ENCODE measurements around the gene NFKBIE. TPM values are rescaled to one million over a fixed set of nuclear protein-coding genes. Genes with fewer than 3 reads are reported as not detected.

Gene NFKBIE
- total and polyA plus RNA-seq, 4 donors: 3.7 to 4.9 (median 4.7) TPM

GRCh38 chr6:44278315-44278714 lies 13.0 kb upstream of the NFKBIE start:
- Histone ChIP-seq H3K4me1 (ENCODE audit: control insufficient read depth in 4 of 4, insufficient read depth in 4 of 4, low read length in 3 of 4) (peaks cover 0 to 7% (median 3%) of the 10 kb centered on the region in 4 donors), H3K9ac (ENCODE audit: low read depth in 1 of 2, low read length in 2 of 2) (no peak overlapping the region), H3K27me3 (ENCODE audit: control insufficient read depth in 4 of 4, insufficient read depth in 4 of 4, low read length in 3 of 4) (peaks cover 0 to 5% (median 4%) of the 10 kb centered on the region in 4 donors), H3K9me3 (ENCODE audit: control insufficient read depth in 4 of 4, low read length in 3 of 4) (no peaks in the 10 kb centered on the region), H3K36me3 (ENCODE audit: control insufficient read depth in 4 of 4, insufficient read depth in 3 of 4, low read depth in 1 of 4, low read length in 3 of 4) (no peaks in the 10 kb centered on the region), H3K4me3 (ENCODE audit: low read depth in 1 of 3, low read length in 3 of 3) (no peak overlapping the region), H3K27ac (ENCODE audit: low read depth in 1 of 2, low read length in 2 of 2) (no peak overlapping the region)
- TF ChIP-seq RXRA (IDR thresholded peaks at IDR 0.05): no peak
- TF ChIP-seq HNF4G (IDR thresholded peaks at IDR 0.05): no peak
- no peak for TF ChIP-seq JUND (IDR thresholded peaks at IDR 0.05)
- TF ChIP-seq EGR1 (IDR thresholded peaks at IDR 0.05; ENCODE audit: low read depth in 2 of 2): no peak
- TF ChIP-seq, protein P1, sequence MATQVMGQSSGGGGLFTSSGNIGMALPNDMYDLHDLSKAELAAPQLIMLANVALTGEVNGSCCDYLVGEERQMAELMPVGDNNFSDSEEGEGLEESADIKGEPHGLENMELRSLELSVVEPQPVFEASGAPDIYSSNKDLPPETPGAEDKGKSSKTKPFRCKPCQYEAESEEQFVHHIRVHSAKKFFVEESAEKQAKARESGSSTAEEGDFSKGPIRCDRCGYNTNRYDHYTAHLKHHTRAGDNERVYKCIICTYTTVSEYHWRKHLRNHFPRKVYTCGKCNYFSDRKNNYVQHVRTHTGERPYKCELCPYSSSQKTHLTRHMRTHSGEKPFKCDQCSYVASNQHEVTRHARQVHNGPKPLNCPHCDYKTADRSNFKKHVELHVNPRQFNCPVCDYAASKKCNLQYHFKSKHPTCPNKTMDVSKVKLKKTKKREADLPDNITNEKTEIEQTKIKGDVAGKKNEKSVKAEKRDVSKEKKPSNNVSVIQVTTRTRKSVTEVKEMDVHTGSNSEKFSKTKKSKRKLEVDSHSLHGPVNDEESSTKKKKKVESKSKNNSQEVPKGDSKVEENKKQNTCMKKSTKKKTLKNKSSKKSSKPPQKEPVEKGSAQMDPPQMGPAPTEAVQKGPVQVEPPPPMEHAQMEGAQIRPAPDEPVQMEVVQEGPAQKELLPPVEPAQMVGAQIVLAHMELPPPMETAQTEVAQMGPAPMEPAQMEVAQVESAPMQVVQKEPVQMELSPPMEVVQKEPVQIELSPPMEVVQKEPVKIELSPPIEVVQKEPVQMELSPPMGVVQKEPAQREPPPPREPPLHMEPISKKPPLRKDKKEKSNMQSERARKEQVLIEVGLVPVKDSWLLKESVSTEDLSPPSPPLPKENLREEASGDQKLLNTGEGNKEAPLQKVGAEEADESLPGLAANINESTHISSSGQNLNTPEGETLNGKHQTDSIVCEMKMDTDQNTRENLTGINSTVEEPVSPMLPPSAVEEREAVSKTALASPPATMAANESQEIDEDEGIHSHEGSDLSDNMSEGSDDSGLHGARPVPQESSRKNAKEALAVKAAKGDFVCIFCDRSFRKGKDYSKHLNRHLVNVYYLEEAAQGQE (IDR thresholded peaks at IDR 0.05): no peak
- TF ChIP-seq SP1 (IDR thresholded peaks at IDR 0.05): no peak
- TF ChIP-seq, protein P2, sequence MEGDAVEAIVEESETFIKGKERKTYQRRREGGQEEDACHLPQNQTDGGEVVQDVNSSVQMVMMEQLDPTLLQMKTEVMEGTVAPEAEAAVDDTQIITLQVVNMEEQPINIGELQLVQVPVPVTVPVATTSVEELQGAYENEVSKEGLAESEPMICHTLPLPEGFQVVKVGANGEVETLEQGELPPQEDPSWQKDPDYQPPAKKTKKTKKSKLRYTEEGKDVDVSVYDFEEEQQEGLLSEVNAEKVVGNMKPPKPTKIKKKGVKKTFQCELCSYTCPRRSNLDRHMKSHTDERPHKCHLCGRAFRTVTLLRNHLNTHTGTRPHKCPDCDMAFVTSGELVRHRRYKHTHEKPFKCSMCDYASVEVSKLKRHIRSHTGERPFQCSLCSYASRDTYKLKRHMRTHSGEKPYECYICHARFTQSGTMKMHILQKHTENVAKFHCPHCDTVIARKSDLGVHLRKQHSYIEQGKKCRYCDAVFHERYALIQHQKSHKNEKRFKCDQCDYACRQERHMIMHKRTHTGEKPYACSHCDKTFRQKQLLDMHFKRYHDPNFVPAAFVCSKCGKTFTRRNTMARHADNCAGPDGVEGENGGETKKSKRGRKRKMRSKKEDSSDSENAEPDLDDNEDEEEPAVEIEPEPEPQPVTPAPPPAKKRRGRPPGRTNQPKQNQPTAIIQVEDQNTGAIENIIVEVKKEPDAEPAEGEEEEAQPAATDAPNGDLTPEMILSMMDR (IDR thresholded peaks at IDR 0.05; ENCODE audit: low read depth, low read length, missing input control): no peak
- TF ChIP-seq RAD21 (IDR thresholded peaks at IDR 0.05): no peak
- no peak for TF ChIP-seq ATF3 (IDR thresholded peaks at IDR 0.05)
- no peak for TF ChIP-seq HNF4A (conservative IDR thresholded peaks at IDR 0.05)
- TF ChIP-seq, protein P3, sequence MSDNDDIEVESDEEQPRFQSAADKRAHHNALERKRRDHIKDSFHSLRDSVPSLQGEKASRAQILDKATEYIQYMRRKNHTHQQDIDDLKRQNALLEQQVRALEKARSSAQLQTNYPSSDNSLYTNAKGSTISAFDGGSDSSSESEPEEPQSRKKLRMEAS (IDR thresholded peaks at IDR 0.05): no peak
- TF ChIP-seq NR2F2 (IDR thresholded peaks at IDR 0.05): no peak
- no peak for TF ChIP-seq GABPA (IDR thresholded peaks at IDR 0.05 in 1 of 2, conservative IDR thresholded peaks at IDR 0.05 in 1 of 2)
- TF ChIP-seq, protein P4, sequence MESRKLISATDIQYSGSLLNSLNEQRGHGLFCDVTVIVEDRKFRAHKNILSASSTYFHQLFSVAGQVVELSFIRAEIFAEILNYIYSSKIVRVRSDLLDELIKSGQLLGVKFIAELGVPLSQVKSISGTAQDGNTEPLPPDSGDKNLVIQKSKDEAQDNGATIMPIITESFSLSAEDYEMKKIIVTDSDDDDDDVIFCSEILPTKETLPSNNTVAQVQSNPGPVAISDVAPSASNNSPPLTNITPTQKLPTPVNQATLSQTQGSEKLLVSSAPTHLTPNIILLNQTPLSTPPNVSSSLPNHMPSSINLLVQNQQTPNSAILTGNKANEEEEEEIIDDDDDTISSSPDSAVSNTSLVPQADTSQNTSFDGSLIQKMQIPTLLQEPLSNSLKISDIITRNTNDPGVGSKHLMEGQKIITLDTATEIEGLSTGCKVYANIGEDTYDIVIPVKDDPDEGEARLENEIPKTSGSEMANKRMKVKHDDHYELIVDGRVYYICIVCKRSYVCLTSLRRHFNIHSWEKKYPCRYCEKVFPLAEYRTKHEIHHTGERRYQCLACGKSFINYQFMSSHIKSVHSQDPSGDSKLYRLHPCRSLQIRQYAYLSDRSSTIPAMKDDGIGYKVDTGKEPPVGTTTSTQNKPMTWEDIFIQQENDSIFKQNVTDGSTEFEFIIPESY (IDR thresholded peaks at IDR 0.05): no peak
- TF ChIP-seq FOXA1 (IDR thresholded peaks at IDR 0.05): no peak
- WGBS: 68% methylated on average over 3 of the region's 3 CpGs
- no peak for DNase-seq (ENCODE audit: low spot score)

DNA sequence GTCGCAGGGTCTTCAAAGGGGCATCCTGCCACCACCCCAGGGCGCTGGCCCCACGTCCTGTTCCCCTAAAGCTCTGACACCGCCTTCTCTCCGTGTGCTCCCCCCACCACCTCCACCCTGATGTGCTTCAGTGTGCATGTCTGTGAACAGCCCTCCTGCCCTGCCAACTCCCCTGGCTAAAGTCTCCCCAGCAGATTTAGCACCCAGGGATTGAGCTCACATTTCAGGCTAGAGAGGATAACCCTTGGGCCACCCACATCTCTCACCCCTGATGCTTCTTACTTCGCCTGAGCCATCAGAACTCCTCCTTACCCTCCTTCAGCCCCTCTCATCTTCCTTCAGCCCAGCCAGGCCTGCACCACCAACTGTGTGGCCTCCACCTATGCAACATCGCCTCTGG lies 12.4 kb upstream of the NFKBIE start:
- H3K27me3 ChIP-seq (ENCODE audit: control insufficient read depth in 4 of 4, insufficient read depth in 4 of 4, low read length in 3 of 4): peaks cover 0 to 5% (median 4%) of the 10 kb centered on the region in 4 donors
- TF ChIP-seq HNF4A (conservative IDR thresholded peaks at IDR 0.05) (no peak), RXRA (IDR thresholded peaks at IDR 0.05) (no peak), FOXA2 (IDR thresholded peaks at IDR 0.05) (no peak), RAD21 (IDR thresholded peaks at IDR 0.05) (no peak), TAF1 (conservative IDR thresholded peaks at IDR 0.05) (no peak), HNF4G (IDR thresholded peaks at IDR 0.05) (no peak), NR2F2 (IDR thresholded peaks at IDR 0.05) (no peak)
- TF ChIP-seq, protein P1 (IDR thresholded peaks at IDR 0.05): no peak
- TF ChIP-seq, protein P2 (IDR thresholded peaks at IDR 0.05; ENCODE audit: low read depth, low read length, missing input control): no peak

More for the DNA sequence above, 12.4 kb upstream of the NFKBIE start:
- Histone ChIP-seq H3K9me3 (ENCODE audit: control insufficient read depth in 4 of 4, low read length in 3 of 4) (no peaks in the 10 kb centered on the region), H3K4me3 (ENCODE audit: low read depth in 1 of 3, low read length in 3 of 3) (no peak overlapping the region), H3K4me1 (ENCODE audit: control insufficient read depth in 4 of 4, insufficient read depth in 4 of 4, low read length in 3 of 4) (peaks cover 0 to 7% (median 3%) of the 10 kb centered on the region in 4 donors), H3K9ac (ENCODE audit: low read depth in 1 of 2, low read length in 2 of 2) (no peak overlapping the region), H3K36me3 (ENCODE audit: control insufficient read depth in 4 of 4, insufficient read depth in 3 of 4, low read depth in 1 of 4, low read length in 3 of 4) (no peaks in the 10 kb centered on the region), H3K27ac (ENCODE audit: low read depth in 1 of 2, low read length in 2 of 2) (no peak overlapping the region)
- DNase-seq (ENCODE audit: low spot score): no peak
- 79% methylated on average over 7 of the region's 7 CpGs for WGBS

All from liver (tissue), 9 donors.